PC-3 (cell line): ENCODE data around the gene NAGK. TPM values are rescaled to one million over a fixed set of nuclear protein-coding genes. Genes with fewer than 3 reads are reported as not detected.

ENCODE experiments used
- ATAC-seq: fragments of 200-7000 bp; cut with Tn5 transposase; 2 replicates; pipeline ENCODE4 v1.9.1; 2020; ENCODE audit warnings: mild to moderate bottlenecking, moderate library complexity
- BruUV-seq: library from RNA; stranded (reverse); fragments of 400-500 nt; replicated peaks from 2 replicates; lab custom pipeline; 2021; lab: Mats Ljungman, UMichigan
- CTCF ChIA-PET: fragments of 300-600 bp; sonication (Branson Sonifier 250); formaldehyde crosslinking; loops from one replicate; lab custom pipeline; 2022; ENCODE audit warnings: antibody characterized with exemption; lab: Charles Lee
- POLR2A ChIA-PET: fragments of 300-600 bp; sonication (Branson Sonifier 250); formaldehyde crosslinking; loops from one replicate; lab custom pipeline; 2022; ENCODE audit warnings: antibody characterized with exemption; ENCODE audit not compliant: unreplicated experiment; lab: Charles Lee
- DNase-seq: peaks from one replicate; pipeline ENCODE4 v3.0.0-alpha.2; 2015
- H2AFZ ChIP-seq: fragments of 300-600 bp; sonication (generic); 2 replicates; pipeline ENCODE4 v1.6.0; 2016; ENCODE audit warnings: antibody characterized with exemption, low read length
- H3F3A ChIP-seq: fragments of 300-600 bp; sonication (generic); one replicate; pipeline ENCODE4 v1.6.0; 2017; ENCODE audit warnings: antibody characterized with exemption, low read length, control low read depth, mild to moderate bottlenecking; ENCODE audit not compliant: unreplicated experiment
- H3K27ac ChIP-seq: fragments of 300-600 bp; sonication (generic); 2 replicates; pipeline ENCODE4 v1.5.1; 2016; ENCODE audit warnings: mild to moderate bottlenecking, low read length
- H3K27me3 ChIP-seq: fragments of 300-600 bp; sonication (generic); 2 replicates; pipeline ENCODE4 v1.6.1; 2016; ENCODE audit warnings: low read length, mixed read lengths
- H3K36me3 ChIP-seq: fragments of 300-600 bp; sonication (generic); 2 replicates; pipeline ENCODE4 v1.6.1; 2016; ENCODE audit warnings: low read depth, mixed run types, low read length, mixed read lengths
- H3K4me1 ChIP-seq: fragments of 300-600 bp; sonication (generic); 2 replicates; pipeline ENCODE4 v1.5.1; 2016; ENCODE audit warnings: low read length; ENCODE audit not compliant: insufficient read depth
- H3K4me2 ChIP-seq: fragments of 300-600 bp; sonication (generic); 2 replicates; pipeline ENCODE4 v1.6.0; 2016; ENCODE audit warnings: low read length
- H3K4me3 ChIP-seq: fragments of 300-600 bp; sonication (generic); 2 replicates; pipeline ENCODE4 v1.5.1; 2016; ENCODE audit warnings: mild to moderate bottlenecking, low read length, mixed read lengths
- H3K79me2 ChIP-seq: fragments of 300-600 bp; sonication (generic); 2 replicates; pipeline ENCODE4 v1.6.1; 2017; ENCODE audit warnings: low read length, mixed read lengths
- H3K9ac ChIP-seq: fragments of 300-600 bp; sonication (generic); 2 replicates; pipeline ENCODE4 v1.6.0; 2016; ENCODE audit warnings: mild to moderate bottlenecking, low read length
- H3K9me2 ChIP-seq: fragments of 300-600 bp; sonication (generic); replicated peaks from 2 replicates; pipeline ENCODE4 v1.6.1; 2016; ENCODE audit warnings: mixed run types, low read length, mixed read lengths
- H3K9me3 ChIP-seq: fragments of 300-600 bp; sonication (generic); 2 replicates; pipeline ENCODE4 v1.6.1; 2016; ENCODE audit warnings: low read length, mixed read lengths
- H4K20me1 ChIP-seq: fragments of 300-600 bp; sonication (generic); 2 replicates; pipeline ENCODE4 v1.6.1; 2016; ENCODE audit warnings: low read length, mixed read lengths
- CTCF ChIP-seq: fragments of 300-600 bp; sonication (generic); conservative IDR thresholded peaks from 2 replicates; pipeline ENCODE4 v1.5.1; 2017; ENCODE audit warnings: antibody characterized with exemption, low read depth, mild to moderate bottlenecking, low read length
- EZH2 ChIP-seq: fragments of 300-600 bp; sonication (generic); IDR thresholded peaks from one replicate; pipeline ENCODE4 v1.6.1; 2017; ENCODE audit warnings: antibody characterized with exemption, mild to moderate bottlenecking, low read length; ENCODE audit not compliant: unreplicated experiment
- EZH2phosphoT487 ChIP-seq: fragments of 300-600 bp; sonication (generic); IDR thresholded peaks from 2 replicates; pipeline ENCODE4 v1.6.1; 2018; ENCODE audit warnings: mild to moderate bottlenecking, antibody characterized with exemption, low read length, borderline replicate concordance
- intact Hi-C: fragments of 100-400 bp; cut with micrococcal nuclease; formaldehyde crosslinking; loops from 2 replicates; pipeline ENCODE4 v1.9.0; 2023
- total RNA-seq: library from RNA; depleted of rRNA; stranded (reverse); fragments of >200 nt; gene quantifications from 2 replicates; pipeline ENCODE4 v1.2.3, GENCODE V29; 2014

The NAGK gene
- total RNA-seq, 1 experiment from 2014 or later: 70.5 TPM

- peak overlapping the region; percentile 75 for H3K27ac ChIP-seq
- intact Hi-C loops: loop anchor here (1.0 kb wide), 1 partner anchor 62 kb away; no protein-coding TSS in a partner anchor
- H3K36me3 ChIP-seq: no peaks in the 10 kb centered on the region
- ATAC-seq (no peak; the same call in 1 of the 2 replicates), DNase-seq (no peak)
- TF ChIP-seq EZH2 (no peak), EZH2phosphoT487 (no peak), CTCF (no peak)
- no peaks in the 10 kb centered on the region for H4K20me1 ChIP-seq
- peak overlapping the region; percentile 85 for H2AFZ ChIP-seq
- peak overlapping the region; percentile 84 for H3K4me3 ChIP-seq
- BruUV-seq: TSS peak; percentile 92
- H3K9ac ChIP-seq: peak overlapping the region; percentile 87
- no peaks in the 10 kb centered on the region; the same call in 1 of the 2 replicates for H3K27me3 ChIP-seq
- no peaks in the 10 kb centered on the region for H3K9me2 ChIP-seq
- H3K79me2 ChIP-seq: peaks cover 29% of the 10 kb centered on the region
- H3K4me1 ChIP-seq: peaks cover 37% of the 10 kb centered on the region
- peak overlapping the region; percentile 97 for H3K4me2 ChIP-seq
- ChIA-PET POLR2A (interaction anchor here (0.6 to 1.0 kb wide), 3 partner anchors 44 to 160 kb away, joined by 11 to 16 read pairs (median 15); partner anchors contain the start of gene PAIP2B), CTCF (interaction anchor here (0.6 to 1.1 kb wide), 2 partner anchors 18 to 1154 kb away, joined by 3 to 4 read pairs; no protein-coding TSS in a partner anchor)
- H3K9me3 ChIP-seq: no peaks in the 10 kb centered on the region
- no peaks in the 10 kb centered on the region for H3F3A ChIP-seq
Measured at GRCh38 chr2:71067567-71068217, 756 bp upstream of the NAGK start.

GRCh38 chr2:71069376-71069775, 928 bp downstream of the NAGK start:
- peaks cover 39% of the 10 kb centered on the region for H3K79me2 ChIP-seq
- DNase-seq: no peak
- H3K9ac ChIP-seq: peak overlapping the region; percentile 87
- no peak overlapping the region for H2AFZ ChIP-seq
- peak overlapping the region; percentile 97 for H3K4me2 ChIP-seq
- no peak for ATAC-seq
- TF ChIP-seq CTCF: no peak
- TF ChIP-seq EZH2: no peak
- no peak for TF ChIP-seq EZH2phosphoT487
- no peaks in the 10 kb centered on the region for H3K9me3 ChIP-seq
- H3K27me3 ChIP-seq: no peaks in the 10 kb centered on the region
- peaks cover 11% of the 10 kb centered on the region for H3K36me3 ChIP-seq
- no peak overlapping the region for H3K27ac ChIP-seq
- H3K4me1 ChIP-seq: peaks cover 41% of the 10 kb centered on the region
- H3K4me3 ChIP-seq: peak overlapping the region; percentile 84
- H4K20me1 ChIP-seq: no peaks in the 10 kb centered on the region
- intact Hi-C loops: no loop called here
- no peaks in the 10 kb centered on the region for H3K9me2 ChIP-seq
- ChIA-PET CTCF (no interaction called here), POLR2A (interaction anchor here (0.9 kb wide), 1 partner anchor 20 kb away, joined by 3 read pairs; no protein-coding TSS in a partner anchor)
- BruUV-seq: no TSS peak
- no peaks in the 10 kb centered on the region for H3F3A ChIP-seq
